PFSK-1 (cell line): ENCODE data around the gene C19orf47.

Source experiments
- FOXP2 ChIP-seq: optimal IDR thresholded peaks from 2 replicates; pipeline ENCODE3; 2011; ENCODE audit warnings: borderline replicate concordance, control low read depth, inconsistent platforms; ENCODE audit not compliant: insufficient read depth; ENCODE audit errors: extremely low read length, extremely low read depth
- POLR2AphosphoS5 ChIP-seq: IDR thresholded peaks from 2 replicates; pipeline ENCODE4 v1.6.1; 2012; ENCODE audit warnings: low read depth, mild to moderate bottlenecking, control low read depth, low read length, moderate library complexity
- REST ChIP-seq, 2 experiments: IDR thresholded peaks; 2 replicates each; pipeline versions ENCODE4 v1.6.1 to v1.8.0; 2011 to 2012; ENCODE audit warnings: low read depth in 2 of 2, low read length in 2 of 2, control low read depth in 1 of 2, inconsistent platforms in 1 of 2, mild to moderate bottlenecking in 1 of 2, moderate library complexity in 1 of 2; ENCODE audit not compliant: insufficient read depth in 1 of 2
- SIN3A ChIP-seq: IDR thresholded peaks from 2 replicates; pipeline ENCODE4 v1.6.1; 2012; ENCODE audit warnings: mild to moderate bottlenecking, low read length, moderate library complexity, borderline replicate concordance; ENCODE audit not compliant: insufficient read depth
- TAF1 ChIP-seq: IDR thresholded peaks from 2 replicates; pipeline ENCODE4 v1.6.1; 2012; ENCODE audit warnings: low read length, control low read depth, borderline replicate concordance; ENCODE audit not compliant: insufficient read depth

The C19orf47 gene

GRCh38 chr19:40335855-40336600 is 12.2 kb downstream of the C19orf47 start:
- TF ChIP-seq REST (IDR thresholded peaks at IDR 0.05; ENCODE audit: insufficient read depth in 1 of 2, low read depth in 2 of 2, low read length in 2 of 2) (no peak), SIN3A (no peak)

- no peak for TF ChIP-seq TAF1
- TF ChIP-seq SIN3A: no peak
- no peak for TF ChIP-seq REST (IDR thresholded peaks at IDR 0.05; ENCODE audit: insufficient read depth in 1 of 2, low read depth in 2 of 2, low read length in 2 of 2)
- TF ChIP-seq FOXP2: no peak
- TF ChIP-seq POLR2AphosphoS5: no peak
These were observed 13.1 kb downstream of the C19orf47 start for GRCh38 chr19:40335101-40335500.

- TF ChIP-seq REST (IDR thresholded peaks at IDR 0.05; ENCODE audit: insufficient read depth in 1 of 2, low read depth in 2 of 2, low read length in 2 of 2) (no peak), POLR2AphosphoS5 (no peak), TAF1 (no peak), FOXP2 (no peak), SIN3A (no peak)
These were observed 15.5 kb downstream of the C19orf47 start for GRCh38 chr19:40332669-40333068.

- TF ChIP-seq REST (IDR thresholded peaks at IDR 0.05; ENCODE audit: insufficient read depth in 1 of 2, low read depth in 2 of 2, low read length in 2 of 2): no peak
- TF ChIP-seq TAF1: no peak
- TF ChIP-seq FOXP2: no peak
- no peak for TF ChIP-seq SIN3A
- TF ChIP-seq POLR2AphosphoS5: no peak
These were observed 17.1 kb downstream of the C19orf47 start for GRCh38 chr19:40331052-40331451.

- TF ChIP-seq FOXP2 (no peak), SIN3A (no peak), REST (IDR thresholded peaks at IDR 0.05; ENCODE audit: insufficient read depth in 1 of 2, low read depth in 2 of 2, low read length in 2 of 2) (no peak), POLR2AphosphoS5 (no peak), TAF1 (no peak)
These were observed 22.0 kb downstream of the C19orf47 start for GRCh38 chr19:40326201-40326600.
